ENCODE data around the gene ANKMY2.
"Not testable (repeated sequence)": the region's sequence is repeated elsewhere in the genome, so short reads cannot be mapped to it uniquely, and the experiment has no call there.

The ANKMY2 gene

DNA sequence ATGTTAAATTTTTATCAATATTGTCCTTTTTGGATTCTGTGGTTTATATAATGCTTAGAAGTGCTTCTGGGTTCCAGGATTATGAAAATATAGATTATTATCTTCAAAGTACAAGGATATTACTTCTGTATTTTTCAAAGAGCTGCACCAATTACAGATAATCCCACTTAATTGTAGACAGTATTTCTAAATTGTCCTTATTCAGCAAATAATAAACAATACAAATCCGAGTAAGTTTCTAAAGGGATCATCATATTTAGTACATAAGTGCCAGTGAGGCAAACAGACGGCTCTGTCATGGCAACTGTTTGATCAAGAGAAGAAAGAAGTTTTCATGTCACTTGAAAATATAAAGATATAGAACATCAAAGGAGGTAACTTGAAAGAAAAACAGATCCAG, 19.2 kb downstream of the ANKMY2 start:
- DNase-seq (ENCODE audit: low read depth, low spot score): no peak

DNA sequence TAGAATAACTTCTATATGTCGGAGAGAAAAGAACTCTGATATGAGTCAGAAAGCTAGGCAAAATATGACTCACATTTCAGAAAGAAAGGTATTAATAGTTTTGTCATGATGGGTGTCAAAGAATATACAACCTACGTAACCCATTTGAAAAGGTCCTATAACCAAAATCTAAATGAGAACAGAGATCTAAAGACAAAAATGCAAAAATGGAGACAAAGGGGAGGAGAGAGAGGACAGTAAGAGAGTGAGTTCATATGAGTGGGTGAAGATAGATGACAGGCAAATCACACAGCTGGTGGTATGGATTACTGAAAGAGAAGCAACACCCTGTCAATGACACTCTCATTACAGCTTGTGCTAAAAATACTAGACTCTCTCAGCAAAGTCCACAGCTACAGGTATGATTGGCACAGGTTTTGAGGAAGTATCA, 25.6 kb downstream of the ANKMY2 start:
- DNase-seq (ENCODE audit: low read depth, low spot score): no peak

DNA sequence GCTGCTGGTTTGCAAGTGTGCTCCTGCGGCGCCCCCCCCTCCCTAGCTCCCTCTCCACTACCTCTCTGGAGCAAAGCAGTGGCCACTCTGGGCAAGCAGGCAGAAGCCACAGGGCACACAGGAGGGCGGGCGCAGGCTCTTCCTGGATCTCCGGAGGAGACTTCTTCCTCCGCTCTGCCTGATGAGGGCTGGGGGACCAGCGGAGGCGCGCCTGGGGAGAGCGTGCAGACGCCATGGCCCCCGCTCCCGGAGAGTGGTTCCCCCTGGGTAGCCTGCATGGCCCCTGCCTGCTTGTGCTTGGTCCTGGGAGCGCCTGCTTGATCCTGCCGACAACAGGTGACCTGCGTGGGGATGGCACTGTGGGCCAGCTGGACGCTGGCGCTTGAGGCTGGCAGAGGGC, 29.0 kb downstream of the ANKMY2 start:
- no peak for DNase-seq (ENCODE audit: low read depth, low spot score)

DNA sequence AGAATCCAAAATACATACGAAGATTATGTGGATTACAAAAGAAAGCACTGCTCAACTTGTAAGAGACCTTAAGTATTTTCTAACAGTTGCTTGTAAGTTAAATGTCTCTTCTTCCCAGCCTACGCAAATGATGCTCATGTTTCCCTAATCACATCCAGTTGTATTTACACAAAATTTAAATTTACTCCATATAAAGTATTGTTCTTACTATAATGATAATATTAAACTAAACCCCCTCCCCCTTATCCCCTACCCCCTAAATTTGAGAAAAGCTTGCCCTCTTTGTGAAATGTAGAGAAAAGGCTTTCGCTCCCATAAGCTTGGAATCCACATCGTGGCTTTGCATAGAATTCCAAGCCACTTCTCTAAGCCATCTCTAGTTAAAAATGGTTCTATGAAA, 29.4 kb downstream of the ANKMY2 start:
- DNase-seq (ENCODE audit: low read depth, low spot score): no peak

DNA sequence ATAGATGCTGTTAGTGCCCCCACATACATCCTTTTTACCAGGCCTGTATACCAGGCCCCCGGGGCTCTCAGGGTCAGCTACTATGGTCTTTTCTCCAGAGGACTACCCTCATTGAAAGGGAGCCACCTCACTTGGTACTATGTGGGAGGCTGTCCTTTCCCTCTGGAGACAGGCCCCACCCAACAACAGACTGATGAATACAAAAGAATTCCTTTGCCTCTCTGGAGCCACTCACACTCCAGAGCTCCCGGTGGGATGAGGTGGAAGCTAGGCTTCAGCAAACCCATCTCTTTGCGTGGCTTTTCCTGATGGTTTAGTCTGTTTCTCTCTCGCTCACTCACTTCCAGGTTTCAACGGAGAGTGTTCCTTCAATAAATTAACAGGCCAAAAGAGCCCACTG, 30.3 kb downstream of the ANKMY2 start:
- DNase-seq (ENCODE audit: low read depth, low spot score): no peak

DNA sequence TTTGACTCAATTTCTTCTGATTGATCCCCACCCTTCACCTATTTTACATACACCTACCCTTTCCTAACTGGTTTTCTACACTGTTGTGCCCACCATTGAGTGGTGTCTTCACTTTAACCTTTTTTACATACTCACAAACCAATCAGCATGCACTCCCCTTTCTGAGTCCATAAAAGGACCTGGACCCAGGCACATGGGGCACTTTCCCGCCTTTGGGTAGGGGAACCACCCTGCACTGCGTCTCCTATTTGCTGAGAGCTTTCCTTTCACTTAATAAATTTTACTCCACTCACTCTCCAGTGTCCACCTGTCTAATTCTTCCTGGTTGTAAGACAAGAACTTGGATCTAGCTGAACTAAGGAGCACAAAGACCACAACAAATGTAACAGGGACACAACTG, 33.8 kb downstream of the ANKMY2 start:
- DNase-seq (ENCODE audit: low read depth, low spot score): no peak

DNA sequence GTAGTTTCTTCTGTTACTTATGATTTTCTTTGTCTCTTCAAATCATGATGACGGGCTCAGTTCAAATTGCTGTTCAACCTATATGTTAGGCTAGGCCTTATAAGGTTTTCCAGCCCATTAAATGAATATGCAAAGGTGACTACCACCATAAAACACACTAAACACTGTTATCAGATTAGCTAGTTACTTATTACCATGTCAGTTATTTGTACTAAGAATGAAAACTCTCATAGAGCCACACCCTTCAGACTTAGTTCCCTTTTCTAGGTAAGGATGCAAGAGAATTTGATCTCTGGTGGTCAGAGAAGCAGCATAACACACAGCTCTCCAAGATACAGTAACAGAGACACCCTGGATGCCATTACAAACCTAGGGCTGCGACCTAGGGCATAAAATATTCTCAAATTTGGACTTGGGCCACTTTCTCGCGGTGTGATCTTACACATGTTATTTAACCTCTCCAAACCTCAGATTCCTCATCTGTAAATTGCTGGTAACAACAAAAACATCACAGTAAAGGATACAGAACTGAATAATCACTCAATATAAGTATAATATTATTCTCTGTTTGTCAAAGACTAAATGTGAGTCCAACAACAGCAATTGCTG, 35.6 kb downstream of the ANKMY2 start:
- DNase-seq (ENCODE audit: low read depth, low spot score): no peak

DNA sequence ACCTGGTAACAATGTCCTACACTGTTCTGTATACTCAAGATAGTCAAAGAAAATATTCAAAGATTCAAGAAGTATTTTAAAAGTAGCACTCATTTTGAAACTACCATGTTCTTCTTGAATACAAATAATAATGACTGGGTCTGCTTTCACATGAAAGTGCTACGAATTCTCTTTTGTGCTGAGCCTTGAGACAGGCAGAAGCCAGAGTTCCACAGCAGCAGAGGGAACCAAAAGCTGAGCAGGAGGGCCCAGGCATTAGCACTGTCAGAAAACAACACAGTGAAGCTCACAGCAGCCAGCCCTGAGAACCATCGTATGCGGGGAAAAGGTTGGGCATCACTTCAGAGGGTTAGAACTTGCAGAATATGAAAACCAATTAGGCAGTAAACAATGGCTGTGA, 38.9 kb downstream of the ANKMY2 start:
- DNase-seq (ENCODE audit: low read depth, low spot score): no peak

DNA sequence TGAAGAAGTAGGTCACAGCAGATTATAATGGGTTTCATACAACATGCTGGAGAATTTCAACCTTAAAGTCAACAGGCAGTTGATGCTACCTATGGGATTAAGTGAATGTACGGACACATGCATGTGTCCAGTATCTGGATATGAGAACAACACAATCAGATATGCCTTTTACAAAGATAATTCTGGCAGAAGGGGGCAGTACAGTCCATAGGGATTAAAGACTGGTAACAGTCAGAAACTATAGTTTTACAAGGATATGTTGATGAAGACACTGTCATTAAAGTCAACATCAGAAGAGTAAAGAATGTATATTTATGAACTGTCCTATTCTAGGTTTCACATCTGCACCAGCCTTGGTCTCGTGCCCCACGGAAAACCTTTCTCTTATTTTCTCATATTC, 41.5 kb downstream of the ANKMY2 start:
- no peak for DNase-seq (ENCODE audit: low read depth, low spot score)

DNA sequence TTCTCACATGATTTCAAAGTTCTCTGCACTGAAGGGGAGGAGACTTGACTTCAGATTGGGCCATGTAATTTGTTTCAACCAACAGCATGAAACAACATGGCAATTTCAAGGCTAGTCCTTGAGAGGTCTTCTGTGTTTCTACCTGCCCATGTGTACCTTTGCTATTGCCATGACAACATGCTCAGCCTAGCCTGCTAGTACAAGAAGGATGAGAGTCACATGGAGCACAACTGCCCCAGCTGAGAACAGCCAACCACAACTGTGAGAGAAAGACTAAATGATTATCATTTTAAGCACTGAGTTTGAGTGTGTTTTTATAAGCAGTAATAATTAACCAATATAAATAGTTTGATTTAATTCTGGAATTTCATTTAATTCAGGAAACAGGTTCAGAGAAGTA, 41.9 kb downstream of the ANKMY2 start:
- DNase-seq (ENCODE audit: low read depth, low spot score): no peak

DNA sequence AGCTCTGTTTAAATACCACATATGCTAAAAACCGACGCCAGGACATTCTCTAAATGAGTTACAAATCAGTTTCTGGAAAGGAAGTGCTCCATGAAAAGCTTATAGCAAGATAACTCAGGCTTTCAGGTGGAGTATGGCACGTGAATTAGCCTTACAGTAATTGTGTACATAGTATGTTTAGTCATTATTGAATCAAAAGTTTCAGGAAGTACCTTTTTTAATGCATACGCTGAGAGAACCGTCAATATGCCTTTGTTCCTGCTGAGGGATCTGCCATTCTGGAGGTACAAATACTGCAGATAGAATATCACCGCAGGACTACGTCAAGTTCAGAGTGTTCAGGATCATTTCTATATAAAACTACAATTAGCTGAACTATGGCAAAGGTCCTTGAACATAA, 45.7 kb downstream of the ANKMY2 start:
- DNase-seq (ENCODE audit: low read depth, low spot score): no peak

DNA sequence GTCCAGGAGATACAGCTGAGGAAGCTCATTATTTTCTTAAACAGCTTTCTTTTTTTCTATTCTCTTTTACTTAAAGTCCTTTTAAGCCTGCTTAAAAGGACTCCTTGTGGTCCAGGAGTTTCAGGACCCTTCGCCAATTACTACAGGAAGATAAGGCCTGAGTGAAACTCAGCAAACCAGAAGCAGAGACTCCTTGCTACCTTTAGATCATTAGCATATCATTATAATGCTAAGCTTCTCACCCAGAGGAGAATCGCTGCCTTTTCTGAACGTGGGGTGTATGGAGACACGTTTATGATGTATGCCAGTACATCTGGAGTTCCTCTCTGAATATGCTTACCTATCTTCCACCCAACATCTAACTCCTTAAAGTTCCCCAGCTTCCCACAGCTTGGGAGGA, 47.5 kb downstream of the ANKMY2 start:
- no peak for DNase-seq (ENCODE audit: low read depth, low spot score)

DNA sequence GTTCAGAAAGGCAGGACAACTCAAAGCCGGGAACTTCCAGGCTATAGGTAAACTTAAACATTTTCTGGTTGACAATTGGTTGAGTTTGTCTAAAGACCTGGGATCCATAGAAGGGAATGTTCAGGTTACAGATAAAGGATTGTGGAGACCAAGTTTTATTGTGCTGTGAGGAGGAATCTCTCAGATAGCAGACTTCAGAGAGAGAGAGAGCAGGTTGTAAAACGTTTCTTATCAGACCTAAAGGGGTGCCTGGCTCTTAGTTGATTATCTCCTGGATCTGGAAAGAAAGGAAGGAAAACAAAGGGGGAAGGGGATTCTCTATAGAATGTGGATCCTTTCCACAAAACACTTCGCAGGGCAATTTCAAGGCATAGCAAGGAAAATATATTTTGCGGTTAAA, 50.0 kb downstream of the ANKMY2 start:
- DNase-seq (ENCODE audit: low read depth, low spot score): not testable (repeated sequence)

DNA sequence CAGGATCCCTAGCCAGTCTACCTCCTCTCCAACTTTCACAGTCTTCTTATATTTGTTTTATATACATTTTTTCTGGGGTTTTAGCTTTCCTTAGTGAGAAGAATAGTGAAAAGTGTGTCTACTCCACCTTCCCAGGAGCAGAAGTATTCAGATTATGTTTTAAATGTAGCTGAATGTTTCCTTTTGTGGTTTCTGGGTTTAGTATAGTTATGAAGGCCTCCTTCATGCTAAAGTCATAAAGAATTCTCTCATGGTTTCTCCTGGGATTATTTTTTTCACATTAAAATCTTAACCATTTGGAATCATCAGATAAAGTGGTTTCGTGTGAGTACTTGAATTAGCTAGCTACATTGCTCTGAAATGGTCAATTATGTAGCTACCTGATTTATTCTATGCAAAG, 50.9 kb downstream of the ANKMY2 start:
- no peak for DNase-seq (ENCODE audit: low read depth, low spot score)

DNA sequence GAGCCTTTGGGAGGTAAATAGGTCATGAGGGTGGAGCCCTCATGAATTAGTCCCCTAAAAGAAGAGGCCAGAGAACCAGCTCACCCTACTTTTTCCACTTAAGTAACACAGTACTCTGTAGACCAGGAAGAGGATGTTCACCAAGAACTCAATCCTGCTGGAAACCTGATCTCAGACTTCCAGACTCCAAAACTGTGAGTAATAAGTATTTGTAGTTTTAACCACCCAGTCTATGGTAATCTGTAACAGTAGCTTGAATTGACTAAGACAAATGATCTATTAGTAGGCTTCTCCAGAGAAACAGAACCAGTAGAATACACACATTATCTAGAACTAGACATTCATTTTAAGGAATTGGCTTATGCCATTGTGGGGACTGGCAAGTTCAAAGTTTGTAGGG, 51.5 kb downstream of the ANKMY2 start:
- DNase-seq (ENCODE audit: low read depth, low spot score): no peak

DNA sequence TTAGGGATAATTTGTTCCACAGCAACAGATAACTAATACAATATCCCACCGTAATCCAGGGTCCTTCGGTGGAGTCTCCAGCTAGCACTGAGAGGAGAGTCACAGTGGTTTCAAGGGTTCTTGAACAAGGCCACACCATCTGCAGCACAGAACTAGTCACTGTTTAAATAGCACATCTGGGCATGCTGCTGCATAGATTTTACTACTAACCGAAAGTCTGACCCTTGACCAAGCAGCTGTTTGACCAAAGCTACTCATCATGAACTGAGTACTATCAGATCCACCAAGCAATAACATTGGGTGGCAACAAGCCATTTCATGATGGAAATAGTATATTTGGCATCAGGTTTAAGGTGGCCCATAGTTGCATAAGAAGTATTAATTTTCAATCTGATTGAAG, 53.2 kb downstream of the ANKMY2 start:
- no peak for DNase-seq (ENCODE audit: low read depth, low spot score)

DNA sequence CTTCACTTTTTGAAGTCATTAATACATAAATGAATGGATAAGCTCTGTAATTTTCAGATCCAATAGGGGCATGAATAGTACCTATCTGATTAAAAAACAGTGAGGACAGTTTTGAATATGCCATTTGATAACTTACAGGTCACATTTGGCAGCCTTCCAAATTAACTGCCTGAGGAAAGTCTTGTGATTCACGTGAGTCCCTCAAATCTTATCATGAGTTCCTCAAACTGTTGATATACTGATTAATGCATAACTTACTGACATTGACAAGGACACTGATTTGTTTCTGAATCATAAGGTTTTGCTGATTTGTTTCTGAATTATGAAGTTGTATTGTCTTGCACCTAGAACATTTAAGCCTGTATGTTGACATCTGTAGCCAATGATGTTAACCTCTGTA, 55.1 kb downstream of the ANKMY2 start:
- DNase-seq (ENCODE audit: low read depth, low spot score): no peak

DNA sequence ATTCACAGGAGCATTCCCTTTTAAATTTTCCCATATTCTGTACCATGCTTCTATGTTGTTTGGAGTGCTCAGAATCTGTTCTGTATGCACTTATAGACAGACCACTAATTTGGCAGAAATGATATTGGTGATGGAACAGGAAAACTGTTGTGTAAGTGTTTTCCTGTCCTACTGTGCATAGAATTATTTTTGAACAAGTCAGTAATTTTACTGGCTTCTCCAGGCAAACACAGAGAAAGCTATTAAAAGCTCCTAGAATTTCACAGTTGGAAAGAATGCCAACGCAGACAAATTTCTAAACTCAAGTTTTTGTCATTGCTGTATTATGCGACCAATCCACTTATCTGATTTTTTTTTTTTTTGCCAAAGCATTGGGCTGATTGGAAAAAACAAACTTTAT, 55.7 kb downstream of the ANKMY2 start:
- no peak for DNase-seq (ENCODE audit: low read depth, low spot score)

DNA sequence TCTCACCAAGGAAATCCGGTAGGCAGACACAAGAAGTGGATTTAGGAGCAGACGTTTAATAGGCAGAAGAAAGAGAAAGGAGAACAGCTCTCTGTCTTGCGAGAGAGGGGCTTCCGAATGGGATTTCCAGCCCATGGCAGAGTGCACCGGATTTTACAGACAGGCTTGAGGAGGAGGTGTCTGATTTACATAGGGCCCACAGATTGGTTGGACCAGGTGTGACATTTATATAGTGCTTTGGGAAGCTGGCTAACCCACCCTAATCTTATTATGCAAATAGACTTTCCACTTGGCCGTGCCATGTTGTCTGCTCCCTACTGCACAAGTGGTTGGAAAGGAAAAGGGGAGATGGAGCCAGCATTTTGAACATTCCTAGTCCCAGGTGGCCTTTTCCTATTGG, 57.8 kb downstream of the ANKMY2 start:
- DNase-seq (ENCODE audit: low read depth, low spot score): no peak

DNA sequence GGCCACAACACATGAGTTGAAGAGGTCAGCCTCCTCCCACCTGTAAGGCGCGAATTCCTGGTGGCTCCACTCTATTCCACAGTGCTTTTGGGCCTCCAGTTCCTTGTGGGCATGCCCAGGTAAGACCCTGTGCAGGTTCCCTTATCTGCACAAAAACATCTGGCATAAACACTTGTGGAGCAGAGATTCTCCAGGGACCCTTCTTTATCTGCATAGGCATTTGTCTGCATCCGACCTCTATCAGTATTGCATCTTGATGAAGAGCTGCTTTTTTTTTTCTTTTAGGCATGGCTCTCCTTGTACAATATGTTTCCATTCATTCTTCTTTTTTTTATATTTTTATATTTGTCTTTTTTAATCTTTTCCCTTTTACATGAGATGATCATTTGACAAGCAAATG, 58.4 kb downstream of the ANKMY2 start:
- no peak for DNase-seq (ENCODE audit: low read depth, low spot score)

DNA sequence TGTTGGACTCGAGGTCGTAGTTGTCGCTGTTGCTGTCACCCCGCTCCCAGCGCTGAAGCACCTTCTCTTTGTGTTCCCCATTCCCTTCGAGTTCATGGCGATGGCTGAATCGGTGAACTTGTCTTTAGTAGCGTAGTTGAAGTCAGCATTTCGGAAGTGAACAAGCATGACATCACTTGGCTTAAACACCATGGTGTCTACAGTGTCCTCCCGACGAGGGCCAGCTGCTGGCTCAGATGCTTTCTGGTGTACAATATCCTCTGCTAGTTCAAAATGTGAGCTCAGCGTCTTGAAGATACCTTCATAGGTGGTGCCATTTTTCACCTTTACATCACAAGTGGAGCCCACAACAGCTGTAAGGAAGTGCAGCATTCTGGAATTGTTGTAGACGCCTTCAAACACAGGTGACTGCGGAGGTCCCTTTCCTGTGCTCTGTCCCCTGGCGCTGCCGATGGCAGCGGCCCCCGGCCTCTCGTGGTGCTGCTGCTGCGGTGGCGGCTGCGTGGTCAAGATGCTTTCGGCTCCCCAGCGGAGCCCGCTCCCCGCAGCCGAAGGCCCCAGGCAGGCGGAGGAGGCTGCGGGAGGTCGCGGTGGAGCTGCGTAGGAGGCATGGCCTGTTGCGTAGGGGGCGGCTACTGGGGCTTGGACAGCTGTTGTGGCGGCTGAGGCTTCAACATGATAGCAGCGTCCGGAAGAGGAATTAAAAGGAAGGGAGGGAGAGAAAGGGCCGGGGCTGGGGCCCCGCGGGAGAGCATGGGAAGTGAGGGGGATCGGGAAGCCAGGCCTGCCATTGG, 59.3 kb downstream of the ANKMY2 start:
- no peak for DNase-seq (ENCODE audit: low read depth, low spot score)

DNA sequence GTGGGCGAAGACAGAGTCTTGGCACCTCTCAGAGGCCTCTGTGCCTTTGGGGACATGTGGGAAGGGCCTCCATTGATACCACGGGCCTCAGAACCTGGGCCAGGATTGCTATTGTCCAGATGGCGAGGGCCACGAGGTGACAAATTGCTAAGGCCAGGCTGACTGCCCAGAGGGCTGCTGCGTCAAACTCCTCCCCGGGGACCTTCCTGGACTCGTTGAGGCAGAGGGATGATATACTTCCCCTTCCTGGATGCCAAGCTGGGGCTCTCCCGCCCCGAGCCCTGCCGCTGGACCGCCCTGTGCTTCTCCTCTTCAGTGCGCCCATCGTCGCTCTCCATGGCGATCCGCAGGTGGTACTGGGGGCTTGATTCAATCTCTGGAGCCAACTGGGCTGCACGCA, 60.0 kb downstream of the ANKMY2 start:
- no peak for DNase-seq (ENCODE audit: low read depth, low spot score)

DNA sequence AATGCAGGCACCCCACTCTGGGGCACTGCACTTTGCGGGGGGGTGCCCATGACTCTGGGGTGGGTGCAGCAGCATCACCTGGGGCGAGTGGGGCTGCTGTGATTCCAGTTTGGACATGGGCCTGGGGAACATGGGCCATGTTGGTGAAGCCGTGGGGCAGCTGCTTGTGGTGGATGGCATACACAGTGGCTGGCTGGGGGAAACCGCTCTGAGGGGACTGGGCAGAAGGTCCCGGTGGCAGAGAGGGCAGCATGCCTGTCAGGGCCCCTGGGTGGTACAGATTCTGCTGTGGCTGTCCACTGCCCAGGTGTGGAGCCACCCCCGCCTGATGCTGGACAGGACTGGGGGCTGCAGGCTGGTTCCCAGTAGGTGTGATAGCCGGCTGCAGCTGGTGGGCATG, 61.7 kb downstream of the ANKMY2 start:
- no peak for DNase-seq (ENCODE audit: low read depth, low spot score)

DNA sequence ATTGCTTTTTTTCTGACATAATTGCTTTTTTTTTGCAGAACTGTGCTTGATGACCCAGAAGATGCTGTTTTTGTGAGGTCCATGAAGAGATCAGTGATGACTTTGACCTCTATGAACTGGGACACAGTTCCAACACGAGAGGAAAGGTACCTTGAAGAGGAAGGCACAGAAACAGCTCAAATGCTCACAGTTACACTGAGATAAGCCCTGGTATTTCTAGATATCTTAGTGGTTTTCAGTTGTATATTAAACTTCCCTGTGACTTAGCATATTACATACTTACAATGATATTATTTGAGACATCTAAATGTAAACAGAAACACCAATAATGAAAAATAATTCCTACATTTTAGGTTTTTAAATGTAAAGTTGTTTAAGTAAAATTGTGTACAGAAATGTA, 64.3 kb downstream of the ANKMY2 start:
- DNase-seq (ENCODE audit: low read depth, low spot score): no peak

All from smooth muscle cell of the brain vasculature (primary cell).